Smooth muscle cell of the brain vasculature (primary cell): ENCODE results near the gene METAP1D.
"Not testable (repeated sequence)": the region's sequence is repeated elsewhere in the genome, so short reads cannot be mapped to it uniquely, and the experiment has no call there.

Source experiments
- DNase-seq: peaks from one replicate; pipeline ENCODE4 v3.0.0-alpha.2; 2012; ENCODE audit warnings: low read depth, low spot score

The METAP1D gene

DNA sequence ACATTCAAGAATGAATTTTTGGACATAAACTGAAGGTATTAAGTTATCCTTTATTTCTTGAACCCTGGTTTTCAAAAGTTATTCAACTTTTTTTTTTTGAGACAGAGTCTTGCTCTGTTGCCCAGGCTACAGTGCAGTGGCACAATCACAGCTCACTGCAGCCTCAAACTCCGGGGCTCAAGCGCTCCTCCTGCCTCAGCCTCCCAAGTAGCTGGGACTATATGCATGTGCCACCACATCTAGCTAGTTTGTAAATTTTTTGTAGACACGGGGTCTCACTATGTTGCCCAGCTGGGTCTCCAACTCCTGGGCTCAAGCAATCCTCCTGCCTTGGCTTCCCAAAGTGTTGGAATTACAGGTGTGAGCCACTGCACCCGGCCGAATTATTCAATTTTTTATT lies 2.7 kb upstream of the METAP1D start:
- not testable (repeated sequence) for DNase-seq

DNA sequence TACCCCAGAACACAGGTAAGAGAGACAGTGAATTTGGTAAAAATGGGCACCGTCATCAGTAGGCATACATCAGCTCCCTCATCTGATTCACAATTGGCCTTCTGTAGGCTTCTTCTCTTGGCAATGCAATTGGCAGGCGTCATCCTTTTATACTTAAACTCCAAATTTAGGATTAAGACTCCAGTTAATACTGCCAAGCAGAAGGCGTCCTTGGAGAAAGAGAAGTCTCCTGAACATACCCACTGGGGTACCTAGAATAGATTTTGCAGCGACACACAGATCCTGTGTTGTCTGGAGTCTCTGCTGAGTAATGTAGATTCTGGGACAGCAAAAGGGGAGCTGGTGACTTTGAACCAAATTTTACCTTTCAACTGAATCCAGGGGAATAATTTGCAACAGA lies 592 bp upstream of the METAP1D start:
- no peak for DNase-seq

DNA sequence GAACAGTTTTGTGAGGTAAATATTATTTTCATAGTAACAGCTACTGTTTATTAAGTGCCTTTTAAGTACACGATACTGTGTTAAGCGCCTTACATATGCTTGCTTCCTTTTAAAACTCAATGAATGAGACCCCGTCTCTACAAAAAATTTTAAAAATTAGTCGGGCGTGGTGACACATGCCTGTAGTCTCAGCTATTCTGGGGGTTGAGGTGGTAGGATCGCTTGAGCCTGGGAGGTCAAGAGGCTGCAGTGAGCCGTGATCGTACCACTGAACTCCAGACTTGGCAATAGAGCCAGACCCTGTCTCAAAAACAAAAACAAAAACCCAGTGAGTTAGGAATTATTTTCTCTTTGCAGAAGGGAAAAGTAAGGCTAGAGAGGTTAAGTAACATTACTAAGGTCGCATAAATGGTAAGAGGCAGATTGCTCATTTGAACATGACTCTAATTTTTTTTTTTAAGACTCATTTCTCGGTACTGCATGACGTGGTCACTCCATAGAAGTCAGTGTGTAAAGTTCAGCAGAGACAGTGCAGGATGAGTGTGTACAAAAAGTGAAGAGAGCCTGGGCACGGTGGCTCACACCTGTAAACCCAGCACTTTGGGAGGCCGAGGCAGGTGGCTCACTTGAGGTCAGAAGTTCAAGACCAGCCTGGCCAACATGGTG lies 1.1 kb downstream of the METAP1D start:
- no peak for DNase-seq

DNA sequence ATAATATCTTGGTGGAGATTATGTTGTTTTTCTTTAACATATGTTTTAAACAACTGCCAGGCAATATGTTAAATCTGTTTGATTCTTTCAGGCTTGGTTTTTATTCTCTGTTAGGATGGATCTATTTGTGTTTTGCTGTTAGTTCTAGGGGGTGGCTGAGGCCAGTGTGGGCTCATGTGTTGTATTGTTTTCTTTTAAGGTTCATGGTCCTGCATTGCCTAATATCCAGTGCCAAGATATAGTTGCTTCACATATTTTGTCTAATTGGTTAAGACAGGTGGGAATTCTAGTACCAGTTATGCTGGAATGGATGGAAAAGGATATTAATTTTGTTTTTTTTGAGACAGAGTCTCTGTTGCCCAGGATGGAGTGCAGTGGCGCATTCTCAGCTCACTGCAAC lies 7.6 kb downstream of the METAP1D start:
- DNase-seq = no peak

DNA sequence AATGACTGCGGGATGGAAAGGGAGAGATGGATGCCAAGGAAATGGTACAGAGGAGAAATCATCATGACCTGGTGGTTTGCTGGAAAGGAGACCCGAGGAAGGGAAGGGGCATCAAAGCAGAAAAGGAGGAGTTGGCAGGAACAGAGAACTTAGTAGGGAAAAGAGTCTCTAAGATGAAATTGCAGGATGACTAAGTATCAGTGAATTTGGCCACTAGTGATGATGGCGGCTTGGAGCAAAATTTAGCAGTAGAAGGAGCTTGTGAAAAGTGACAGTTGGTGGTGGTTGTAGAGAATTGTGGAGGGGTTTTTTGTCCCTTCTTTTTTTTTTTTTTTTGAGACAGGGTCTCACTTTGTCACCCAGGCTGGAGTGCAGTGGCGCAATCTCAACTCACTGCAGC lies 10.1 kb downstream of the METAP1D start:
- no peak for DNase-seq

DNA sequence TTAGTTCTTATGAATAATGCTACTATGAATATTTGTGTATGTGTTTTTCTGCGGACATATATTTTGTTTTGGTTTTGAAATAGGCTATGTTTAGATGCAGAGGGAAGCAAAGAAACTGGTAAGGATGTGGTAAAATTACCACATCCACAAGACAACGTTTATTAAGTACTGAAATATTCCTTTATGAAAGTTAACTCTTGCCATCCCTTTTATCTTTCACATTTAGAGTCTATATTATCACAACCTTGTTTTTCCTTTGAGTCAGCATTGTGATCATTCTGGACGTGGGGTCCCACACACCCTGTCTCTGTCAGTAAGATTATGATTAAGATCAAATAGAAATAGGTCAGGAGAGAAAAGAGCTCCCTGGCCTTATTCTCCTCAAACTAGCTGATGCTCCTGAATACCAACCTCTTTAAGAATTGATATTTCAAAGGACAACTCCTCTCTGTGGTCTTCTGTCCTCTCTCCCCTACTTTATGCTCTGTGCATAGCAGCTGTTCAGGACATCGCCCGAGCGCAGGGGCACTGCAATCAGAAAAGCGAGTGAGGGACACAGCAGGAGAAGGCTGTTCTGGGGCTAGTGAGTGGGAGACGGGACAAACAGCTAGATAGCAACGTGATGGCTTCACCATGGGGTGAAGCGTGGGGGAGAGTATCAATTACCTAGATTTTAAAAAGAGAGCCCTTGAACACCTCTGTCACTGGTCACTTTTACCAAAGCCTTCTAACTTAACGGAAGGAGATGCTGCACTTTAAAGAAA lies 12.2 kb downstream of the METAP1D start:
- no peak for DNase-seq

DNA sequence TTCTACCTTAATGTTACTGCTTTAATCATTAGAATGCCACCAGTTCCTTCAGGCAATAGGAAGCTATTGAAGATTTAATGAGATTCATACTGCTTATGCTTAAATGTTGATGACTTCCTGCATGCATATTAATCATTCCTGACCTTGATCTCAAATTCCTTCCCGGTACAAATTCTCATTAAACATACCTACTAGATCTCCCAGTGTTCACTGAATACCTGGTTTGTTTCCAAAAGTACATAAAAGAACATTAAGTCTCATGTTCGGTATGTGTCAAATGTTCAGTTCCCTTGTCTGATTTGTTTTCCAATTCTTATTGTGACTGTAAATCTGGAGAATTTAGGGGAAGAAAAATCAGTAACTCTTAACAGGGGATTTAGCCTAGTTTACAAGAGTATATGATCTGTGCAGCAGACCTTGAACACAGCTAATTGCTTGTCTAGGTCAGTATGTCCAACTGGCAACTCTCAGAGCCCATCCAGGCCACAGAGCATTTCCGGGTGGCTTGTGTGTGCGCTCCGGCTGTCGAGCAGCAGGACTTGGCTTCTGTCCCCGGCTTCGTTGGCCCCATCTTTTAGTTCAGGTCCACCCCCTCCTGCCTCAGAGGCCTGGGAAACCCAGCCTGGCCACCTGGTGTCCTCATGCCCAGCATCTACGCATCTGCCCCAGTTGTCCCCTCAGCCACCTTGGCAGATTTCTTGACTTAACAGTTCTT lies 13.1 kb downstream of the METAP1D start:
- no peak for DNase-seq

DNA sequence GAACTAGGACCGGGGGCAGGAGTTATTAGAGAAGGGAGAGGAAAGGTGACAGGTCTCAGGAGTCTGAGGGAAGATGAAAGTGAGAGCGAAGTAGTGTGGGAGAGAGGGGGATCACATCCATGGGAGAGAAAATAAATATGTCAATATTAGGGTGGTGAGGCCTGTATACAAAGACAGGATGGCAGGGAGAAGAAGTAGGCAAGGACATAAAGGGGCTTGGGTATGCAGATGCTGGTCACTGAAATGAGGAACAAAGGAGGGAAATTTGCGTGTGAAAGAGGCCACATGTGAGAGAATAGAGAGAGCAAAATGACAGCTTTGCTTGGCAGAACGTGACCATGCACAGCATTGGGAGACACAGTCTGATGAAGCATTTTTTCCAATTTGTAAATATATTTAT lies 13.6 kb downstream of the METAP1D start:
- no peak for DNase-seq

DNA sequence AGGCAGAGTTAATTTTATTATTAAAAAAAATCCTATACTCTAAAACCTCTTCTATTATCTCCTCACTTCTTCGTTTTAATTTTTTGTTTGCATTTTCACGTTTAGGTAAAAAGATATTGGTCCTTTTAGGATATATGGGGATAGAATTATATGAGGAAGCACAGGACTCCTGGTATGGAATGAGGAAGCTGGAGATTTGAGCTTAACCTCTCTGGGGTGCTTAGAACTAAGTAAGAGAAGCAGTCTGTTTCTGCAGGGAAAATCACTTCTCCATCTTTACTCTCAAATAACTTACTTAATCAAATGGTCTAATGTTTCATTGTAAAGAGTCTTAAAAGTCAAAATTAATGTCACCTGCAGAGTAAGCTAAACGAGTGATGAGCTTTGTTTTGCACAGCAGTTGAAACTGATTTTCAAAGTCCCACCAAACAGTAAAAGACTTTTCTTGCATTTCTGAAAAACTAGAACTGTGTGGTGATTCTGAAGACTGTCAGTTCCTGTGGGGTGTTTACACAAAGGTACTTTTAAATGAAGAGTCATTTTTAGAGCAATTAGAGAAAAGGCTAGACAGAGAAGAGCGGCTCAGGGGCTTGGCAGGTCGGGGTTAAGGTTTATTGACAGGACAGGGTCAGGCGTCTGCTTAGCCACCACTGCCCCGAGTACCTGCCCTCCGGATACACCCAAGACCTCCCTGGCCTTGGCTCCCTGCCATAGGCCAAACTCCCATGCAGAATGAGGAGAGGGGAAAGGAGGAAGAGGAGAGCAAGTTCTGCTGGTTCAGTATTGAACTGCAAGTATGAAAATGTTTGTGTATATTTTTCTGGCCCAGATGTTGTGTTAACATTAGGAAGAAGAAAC lies 21.6 kb downstream of the METAP1D start:
- no peak for DNase-seq

DNA sequence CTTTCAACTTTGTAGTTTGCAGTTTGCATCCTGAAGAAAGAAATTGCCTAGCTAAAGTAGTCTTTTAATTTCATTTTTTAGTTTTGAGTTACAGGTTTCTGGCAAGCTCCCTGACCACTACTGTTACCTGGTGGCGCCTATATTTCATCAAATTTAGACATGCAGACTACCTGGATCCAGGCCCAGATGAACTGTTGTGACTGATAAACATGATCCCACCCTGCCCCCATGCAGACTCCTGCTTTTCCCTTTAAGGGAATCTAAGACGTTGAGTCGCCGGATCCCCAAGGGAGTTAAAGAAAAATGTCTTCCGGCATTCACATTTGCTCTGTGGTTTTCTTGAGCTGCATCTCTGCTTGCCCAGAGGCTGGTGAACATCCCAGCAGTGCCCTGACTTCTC lies 22.2 kb downstream of the METAP1D start:
- DNase-seq = peak; percentile 29

DNA sequence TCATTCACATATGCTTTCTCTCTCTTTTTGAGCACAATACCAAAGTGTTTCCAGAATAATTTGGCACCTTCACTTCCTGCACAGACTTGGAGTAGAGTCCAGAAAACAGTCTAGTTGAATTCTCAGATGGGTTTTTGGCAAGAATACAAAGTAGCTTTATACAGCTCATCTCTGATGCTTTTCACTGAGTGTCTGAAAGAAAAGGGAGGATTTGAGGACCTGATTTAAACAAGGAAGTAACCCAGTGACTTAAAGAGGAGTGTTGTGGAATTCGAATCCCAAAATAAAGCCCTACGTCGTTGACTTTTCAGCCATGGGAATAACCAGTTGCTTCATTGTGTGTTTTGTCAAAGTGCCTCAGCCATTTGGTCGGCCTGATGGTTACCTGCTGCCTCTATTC lies 31.8 kb downstream of the METAP1D start:
- DNase-seq = no peak

DNA sequence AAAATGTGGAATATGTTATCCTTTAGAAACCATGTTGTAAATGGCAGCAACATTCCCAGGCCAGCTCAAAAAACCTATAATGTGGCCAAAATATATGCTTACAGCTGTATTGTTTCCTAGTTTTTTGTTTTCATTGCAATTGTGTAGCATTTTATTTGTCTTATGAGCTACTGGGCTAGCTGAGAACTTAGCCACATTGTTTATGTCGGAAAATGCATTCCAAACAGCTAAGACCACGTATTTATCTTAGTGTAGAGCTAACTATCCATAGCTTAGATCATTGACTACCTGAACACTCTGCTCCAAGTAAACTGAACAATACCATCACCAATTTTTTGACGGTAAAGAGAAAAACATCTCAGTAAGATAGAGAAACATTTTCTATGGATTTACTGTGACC lies 38.4 kb downstream of the METAP1D start:
- DNase-seq = no peak

DNA sequence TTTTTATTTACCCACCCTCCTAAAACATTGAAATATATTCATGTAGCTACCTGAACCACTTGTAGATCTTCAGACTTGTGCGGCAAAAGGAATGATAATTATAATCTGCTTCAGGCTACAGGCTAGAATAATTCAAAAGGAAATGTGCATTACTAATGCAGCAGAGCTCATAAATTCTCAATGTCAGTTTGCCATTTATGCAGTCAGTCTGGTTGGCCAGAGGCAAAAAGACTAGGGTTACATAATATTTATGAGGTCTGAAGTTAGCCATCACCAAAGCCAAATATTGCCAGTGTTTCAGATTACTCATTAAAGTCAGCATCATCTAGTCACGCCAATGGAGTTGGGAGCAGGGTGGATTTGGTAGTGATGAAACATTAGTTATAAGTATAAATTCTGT lies 38.9 kb downstream of the METAP1D start:
- no peak for DNase-seq

DNA sequence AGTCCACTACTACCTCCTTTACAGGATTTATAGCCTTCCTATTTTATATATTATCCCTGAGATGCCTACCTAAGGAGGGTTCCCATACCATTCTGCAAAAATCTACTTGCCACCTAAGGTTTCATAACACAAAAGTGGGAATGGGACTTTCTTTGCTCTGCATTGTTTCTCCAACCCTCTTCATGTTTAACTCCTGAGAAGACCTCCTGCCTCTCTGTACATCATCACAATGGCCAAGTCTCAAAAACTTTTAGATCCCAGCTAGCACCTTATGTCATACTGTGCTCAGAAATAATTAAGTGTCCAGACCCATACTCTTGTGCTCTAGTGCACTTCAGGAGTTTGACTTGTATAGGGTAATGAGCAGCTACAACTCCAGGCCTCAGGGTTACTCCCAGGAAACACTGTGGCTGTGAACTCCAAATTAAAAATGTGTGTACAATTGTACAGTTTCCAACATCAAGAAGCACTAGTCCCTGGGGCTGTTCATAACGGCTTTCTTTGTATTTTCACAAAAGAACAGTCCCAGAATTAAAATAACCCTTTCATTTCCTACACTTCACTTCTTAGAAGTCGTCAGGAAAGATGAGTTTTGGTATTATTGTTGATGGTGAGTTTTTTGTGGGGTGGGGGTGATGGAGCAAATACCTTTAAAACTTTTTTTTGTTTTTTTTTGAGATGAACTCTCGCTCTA lies 39.4 kb downstream of the METAP1D start:
- no peak for DNase-seq

DNA sequence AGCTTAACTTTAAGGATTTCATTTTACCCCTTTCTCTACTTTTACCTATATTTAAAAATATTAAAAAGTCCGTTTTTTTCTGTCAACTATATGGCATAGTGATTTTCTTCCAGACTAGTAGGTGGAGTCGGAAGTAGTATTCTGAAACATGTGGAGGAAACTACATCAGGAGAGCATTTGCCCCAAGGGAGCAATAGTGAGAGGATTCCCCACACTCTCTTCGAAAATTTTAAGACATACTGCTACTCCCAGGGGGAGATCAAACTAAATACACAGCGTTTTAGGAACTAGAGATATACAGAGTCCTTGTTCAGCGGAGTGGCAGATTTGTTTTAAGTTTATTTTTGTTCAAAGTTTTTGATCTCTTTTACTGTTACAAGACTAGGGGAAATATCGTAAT lies 40.6 kb downstream of the METAP1D start:
- no peak for DNase-seq

DNA sequence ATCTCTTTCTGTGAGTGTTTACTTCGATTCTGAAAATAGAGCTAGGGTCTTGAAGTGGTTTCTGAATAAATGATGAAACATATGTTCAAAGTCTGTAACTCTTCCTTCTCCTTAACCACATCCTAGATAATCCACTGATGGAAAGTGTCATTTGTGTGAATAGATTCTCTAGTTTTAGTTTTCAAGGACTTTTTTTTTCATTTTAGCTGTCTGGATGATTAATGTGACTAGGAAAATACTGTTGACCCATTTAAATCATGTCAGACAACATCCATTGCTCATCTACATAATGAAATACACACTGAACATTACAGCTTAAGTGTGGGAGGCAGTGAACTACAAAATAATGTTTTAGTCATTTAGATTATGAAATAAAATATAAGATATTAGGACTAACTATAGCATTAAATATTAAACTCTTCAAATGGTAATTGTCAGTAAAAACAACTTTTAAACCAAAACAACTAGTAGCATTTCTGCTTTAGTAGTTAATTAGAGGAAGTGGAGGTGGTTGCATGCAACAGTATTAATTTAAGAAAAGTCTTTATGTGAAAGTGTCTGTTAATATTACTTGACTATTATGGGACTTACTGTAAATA lies 46.4 kb downstream of the METAP1D start:
- DNase-seq = no peak

DNA sequence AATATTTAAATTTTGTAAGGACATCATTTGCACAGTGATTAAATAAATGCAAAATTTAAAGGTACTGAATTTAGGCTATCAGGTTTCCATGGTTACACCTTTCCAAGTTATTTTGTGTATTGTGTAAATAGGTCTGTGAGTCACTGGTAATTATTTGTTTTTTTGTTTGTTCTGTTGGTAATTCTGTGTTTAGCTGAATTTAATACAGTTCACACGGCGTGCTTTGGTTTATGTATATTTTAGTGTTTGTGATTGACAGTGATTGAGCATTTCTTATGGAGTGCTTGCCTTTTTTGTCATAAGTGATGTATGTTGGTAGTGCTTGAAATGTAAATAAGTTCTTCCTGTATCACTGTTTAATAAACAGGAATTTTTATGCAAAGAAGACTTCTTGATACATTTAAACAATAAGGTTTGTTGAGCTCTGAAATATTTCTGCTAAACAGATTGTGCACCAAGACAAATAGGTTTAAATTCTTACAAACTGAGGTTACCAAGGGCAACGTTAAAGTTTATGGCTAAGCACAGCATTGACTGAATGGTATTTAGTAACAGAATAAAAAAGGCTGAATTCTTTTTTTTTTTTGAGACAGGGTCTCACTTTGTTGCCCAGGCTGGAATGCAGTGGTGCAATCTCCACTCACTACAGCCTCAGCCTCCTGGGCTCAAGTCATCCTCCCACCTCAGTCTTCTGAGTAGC lies 47.3 kb downstream of the METAP1D start:
- no peak for DNase-seq

DNA sequence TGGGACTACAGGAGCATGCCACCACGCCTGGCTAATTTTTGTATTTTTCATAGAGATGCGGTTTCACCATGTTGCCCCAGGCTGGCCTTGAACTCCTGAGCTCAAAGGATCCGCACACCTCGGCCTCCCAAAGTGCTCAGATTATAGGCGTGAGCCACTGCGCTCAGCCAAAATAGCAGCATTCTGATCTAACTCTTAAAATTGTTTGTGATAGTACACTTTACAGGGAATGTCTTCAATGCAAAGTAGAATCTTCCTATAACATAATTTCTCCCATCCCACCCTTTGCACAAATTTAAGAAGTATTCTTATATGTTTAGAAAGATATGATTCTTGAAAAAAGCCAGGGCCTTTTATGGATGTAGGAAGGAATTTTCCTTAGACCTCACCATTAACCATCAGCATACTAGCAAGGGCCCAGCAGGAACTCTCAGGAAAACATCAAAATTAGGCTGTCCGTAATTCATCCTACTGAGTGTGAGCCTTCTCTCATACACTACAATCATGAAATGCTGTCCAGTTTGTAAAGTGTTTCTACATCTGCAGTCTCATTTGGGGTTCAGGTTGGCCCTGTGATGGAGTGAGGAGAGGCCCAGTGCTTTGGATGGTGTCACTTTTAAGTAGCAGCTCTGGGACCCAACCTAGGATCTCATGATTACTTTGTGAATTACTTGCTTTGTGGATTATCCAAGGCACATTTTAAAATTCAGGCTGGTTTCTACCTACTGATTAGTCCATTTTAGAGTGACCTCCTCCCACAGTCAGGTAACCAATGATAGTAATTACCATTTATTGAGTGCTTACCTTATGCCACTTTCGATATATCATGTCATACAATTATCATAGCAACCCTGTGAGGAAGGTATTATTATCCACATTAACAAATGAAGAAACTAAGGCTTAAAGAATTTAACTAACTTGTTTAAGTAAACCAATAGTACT lies 48.1 kb downstream of the METAP1D start:
- DNase-seq = no peak
